ENCODE data around the gene CD6.

The CD6 gene

DNA sequence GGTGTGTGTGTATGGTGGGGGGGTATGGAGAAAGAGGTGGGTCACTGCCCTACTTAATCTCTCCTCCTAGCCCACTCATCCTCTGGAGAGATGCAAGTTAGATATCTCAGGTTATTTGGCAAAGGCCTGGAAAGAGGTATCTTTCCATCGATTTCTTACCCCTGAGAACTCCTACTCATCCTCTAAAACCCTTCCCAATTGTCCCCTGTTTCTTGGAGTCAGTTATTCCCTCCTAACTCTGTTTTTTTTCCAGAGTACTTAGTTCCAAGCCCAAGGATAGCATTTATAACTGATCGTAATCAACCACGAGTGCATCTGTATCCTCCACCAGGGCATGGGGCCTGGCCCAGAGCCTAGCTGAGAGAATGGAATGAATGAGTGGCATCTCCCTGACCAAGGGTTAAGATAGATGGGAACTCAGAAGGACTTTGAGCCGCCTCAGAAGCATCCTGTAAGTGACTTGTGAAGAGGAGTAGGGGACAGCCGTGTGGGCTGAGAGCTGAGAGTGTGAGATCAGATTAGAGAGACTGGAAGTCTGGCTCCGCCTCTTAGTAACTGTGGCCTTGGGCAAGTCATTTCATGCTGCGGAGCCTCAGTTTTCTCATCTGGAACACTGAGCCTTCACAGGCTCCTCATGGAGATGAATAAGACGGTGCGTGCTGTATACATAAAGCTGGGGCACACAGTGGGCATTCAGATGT lies 16.2 kb downstream of the CD6 start:
- DNase-seq: peak; percentile 61

DNA sequence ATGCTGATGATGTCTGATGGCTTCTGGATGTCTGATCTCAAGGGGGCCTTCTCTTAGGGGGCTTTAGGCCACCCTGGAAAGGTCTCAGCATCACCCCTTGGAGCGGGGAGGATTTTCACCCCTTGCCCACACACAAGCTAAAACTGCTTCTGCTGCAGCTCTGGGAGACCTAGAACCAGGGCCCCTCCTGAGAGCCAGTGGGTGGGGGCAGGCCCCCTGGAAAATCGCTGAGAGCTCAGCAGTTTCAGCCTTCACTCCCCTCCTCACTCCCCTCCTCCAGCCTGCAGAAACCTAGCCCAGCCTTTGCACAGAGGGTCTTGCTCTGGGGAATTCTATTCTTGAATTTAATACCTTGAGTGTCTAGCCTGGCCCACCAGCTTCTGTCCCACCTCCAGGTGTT lies 17.2 kb downstream of the CD6 start:
- DNase-seq: no peak

DNA sequence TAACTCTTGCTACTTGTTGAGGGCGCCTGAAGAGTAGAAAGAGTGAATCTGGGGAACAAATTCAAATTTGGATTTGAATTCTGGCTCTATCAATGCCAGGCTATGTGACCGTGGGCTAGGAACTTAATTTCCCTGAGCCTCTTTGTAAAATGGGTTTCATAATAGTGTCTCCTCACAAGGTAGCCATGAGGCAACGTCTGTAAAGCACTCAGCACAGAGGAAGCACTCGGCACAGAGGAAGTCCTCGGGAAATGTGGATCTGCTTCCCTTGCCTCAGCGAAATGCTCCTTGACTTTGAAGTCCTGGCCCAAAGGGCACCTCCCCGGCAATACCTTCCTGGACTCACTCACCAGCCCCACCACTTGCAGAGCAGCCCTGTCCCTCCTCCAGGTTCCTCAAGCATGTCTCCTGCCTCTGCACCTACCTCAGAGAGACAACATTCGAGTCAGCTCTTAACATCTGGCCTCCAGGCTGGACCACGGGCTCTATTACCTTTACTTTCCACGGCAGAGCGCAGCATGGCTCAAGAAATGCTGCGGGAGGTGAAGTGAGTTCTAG lies 17.7 kb downstream of the CD6 start:
- DNase-seq: no peak

DNA sequence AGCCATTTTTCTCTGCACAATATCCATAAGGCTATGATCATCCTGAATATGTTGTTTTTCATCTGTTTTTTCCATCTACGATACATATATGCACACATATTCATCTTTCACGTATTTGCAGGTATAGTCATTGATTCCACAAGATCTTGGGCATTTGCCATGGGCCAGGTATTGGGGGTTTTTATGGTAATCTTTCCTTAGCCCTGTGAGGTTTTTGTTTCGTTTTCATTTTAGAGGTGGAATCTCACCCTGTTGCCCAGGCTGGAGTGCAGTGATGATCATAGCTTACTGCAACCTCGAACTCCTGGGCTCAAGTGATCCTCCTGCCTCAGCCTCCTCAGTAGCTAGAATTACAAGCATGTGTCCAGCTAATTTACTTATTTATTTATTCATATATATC lies 20.0 kb downstream of the CD6 start:
- no peak for DNase-seq

DNA sequence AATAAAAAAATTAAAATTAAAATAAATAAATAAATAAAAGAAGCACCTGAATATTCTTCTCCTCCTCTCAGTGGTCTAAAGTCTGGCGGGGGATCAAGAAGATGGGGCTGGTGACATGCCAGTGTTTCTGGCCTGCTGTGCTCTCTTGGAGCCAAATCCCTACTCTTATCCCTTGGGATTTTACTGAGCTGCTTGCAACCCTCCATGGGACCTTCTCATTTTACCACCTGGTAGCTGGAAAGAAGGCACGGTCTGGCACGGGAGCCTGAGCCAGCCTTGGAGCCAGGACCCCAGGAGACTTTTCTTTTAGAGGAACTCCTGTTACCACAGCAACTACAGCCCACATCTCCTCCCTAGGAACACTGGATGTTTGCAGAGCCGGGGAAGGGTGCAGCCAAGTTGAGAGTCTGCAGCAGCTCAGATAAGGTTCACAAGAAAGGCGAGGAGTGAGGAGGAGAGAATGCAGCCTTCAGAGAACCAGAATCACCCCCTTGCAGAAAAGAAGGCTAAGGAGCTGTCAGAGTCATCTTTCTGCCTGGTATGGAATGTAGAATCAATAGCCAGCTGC lies 21.4 kb downstream of the CD6 start:
- DNase-seq: no peak

DNA sequence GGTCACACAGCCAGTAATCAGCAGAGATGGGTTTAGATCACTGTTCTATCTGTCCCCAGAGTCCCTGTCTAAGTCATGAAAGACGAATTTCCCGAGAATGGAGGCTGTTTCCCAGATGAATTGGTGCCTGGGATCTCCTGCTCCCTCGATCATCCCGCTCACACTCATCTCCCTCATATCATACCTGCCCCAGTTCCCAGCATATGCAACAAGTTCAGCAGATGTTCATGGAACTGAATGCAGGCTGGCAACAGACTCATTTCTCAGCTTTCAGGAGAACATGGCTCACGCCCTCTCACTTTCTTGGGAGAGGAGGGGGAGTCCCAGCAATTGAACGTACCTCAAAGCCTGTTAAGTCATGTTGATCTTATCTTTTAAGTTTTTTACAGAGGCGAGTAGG lies 22.1 kb downstream of the CD6 start:
- DNase-seq: peak; percentile 49

DNA sequence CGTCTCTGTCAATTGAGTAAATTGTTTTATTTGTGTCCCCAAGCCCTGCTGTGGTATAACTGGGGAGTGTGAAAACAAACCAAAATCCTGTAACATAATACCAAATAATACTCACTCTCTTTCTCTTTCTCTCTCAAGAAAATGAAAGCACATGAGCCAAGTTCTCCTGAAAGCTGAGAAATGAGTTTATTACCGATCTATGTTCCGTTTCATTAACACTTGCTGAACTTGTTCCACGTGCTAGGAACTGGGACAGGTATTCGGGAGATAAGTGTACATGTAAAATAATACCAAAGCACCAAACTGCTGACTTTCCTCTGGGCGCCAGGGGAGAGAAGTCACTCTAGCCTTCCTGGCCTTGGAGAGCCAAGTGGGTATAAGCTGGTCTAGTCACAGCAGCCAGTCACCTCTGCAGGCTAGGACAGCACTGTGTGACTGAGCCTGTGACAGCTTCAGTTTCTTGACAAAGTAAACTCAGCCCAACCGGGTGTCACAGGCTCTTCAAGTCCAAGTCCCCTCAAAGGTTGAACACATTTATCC lies 23.1 kb downstream of the CD6 start:
- no peak for DNase-seq

DNA sequence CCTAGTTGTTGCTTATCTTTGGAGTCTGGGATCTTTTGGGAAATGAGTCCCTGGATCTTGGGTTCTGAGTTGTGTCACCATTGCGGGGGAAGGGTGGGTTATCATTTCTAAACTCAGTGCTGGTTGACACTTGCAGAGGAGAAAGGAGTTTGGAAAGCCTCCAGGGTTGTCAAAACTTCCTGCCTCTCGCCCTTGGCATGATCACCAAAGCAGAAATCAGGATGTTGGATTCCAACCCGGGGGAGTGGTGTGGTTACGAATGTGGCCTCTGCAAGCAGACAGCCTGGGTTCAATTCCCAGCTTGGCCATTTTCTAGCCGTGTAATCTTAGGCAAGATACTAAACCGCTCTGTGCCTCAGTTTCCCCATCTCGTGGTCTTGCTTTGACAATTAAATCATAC lies 24.3 kb downstream of the CD6 start:
- DNase-seq: no peak

DNA sequence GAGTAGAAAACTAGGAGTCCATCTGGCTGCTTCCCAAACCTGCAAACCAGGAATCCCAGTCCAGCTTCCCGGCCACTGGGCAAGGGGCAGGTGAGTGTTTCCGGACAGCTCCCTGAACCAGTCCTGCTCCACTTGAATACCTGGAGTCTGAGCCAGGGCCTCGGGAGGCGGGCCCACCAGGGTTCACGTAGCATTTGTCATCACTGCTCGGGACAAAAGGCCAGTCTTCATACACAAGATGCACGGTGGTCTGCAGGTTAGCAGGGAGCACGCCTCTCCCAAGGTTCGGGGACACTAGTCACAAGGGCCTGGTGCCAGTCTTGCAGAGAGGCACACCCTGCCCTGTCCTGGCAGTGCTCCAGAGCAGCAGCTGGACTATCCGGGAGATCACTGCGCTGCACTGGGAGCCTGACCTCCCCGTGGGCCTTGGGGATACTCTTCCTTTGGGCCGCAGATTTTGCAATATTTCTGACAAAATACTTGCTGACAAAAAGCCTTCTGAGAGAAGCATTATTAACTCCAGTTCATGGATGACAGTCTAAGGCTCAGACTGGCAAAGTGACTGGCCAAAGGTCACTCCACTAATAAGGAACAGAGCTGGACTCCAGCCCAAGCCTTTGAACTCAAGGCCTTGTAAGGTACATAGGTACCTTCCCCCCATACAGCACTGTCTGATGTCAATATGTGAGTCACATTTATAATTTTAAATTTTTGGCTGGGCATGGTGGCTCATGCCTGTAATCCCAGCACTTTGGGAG lies 25.1 kb downstream of the CD6 start:
- no peak for DNase-seq

DNA sequence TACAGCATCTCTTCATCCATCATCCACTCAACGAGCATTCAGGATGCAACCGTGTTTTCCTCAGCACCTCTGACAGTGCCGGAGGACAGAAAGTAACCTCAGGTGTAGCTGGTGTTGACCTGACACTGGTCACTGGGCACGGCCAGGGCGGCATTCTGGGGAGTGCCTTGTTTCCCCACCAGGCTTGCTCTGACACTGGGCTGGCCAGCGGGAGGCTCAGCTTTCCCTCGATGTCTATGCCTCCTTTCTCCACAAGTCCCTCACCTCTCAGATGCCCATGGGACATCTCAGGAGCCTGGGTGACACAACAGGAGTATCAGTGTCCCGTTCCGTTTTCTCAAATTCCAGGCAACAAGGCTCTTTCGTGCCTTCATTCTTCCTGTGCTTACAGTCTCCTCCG lies 28.9 kb downstream of the CD6 start:
- no peak for DNase-seq

DNA sequence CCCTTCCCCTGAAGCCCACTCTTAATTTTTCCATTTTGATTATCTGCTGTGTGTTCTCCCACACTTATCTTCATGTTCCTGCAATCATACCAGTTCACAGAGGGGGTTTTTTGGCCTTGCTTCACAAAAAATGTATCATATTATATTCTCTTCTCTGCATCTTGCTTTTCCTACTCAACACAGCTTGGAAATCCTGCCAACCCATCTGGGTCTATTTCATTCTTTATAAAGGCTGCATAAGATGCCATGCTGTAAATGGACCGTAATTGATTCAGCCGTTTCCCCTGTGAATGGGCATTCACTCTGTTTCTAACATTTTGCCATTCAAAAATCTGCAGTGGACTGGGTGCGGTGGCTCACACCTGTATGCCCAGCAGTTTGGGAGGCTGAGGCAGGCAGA lies 30.5 kb downstream of the CD6 start:
- no peak for DNase-seq

DNA sequence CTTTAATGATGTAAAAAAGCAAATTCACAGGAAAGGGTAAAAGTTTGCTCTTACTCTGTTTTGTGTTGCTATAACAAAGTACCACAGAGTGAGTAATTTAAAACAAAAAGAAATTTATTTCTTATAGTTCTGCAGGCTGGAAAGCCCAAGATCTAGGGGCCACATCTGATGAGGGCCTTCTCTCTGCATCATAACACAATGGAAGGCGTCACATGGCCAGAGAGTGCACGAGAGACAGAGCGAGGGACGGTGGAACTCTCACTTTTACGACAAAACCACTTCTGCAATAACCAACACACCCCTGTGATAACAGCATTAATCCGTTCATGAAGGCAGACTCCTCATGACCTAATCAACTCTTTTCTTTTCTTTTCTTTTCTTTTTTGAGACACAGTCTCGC lies 31.1 kb downstream of the CD6 start:
- no peak for DNase-seq

DNA sequence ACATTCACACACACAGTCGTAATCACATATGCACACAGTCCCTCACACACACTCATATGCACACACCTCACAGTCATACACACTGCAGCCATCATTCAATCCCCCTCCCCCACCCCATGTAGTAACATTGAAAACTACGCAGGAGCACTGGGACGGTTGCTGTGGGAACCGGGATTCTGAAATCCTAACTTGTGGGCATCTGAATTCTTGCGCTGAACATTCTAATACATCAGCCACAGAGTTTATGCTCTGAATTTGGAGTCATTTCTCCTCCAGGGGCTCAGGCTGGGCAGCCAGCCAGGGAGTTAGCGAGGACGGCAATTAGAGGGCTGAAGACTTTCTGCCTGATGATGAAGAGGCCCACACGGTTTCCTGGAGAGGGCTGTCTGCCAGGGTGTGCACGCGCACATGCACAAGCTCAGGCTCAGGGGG lies 32.7 kb downstream of the CD6 start:
- DNase-seq: no peak

DNA sequence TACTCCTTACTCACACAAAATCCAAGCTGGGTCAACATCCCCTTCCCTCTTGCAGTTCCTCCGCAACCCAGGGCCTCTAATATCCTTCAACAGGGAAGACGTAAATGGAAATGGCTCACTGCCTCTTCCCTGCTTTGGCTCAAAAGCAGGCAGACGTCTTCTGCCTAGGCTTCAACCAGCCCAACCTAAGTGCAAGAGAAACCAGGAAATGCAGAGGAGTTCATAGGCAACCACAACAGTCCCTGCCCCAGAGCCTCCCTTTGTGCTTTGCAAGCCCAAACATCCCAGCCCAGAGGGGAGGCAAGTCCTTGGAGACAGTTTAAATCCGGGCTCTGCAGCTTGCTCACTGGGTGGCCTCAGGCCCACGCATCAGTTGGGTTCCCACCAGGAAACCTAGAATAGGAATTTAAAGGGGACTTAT lies 33.3 kb downstream of the CD6 start:
- DNase-seq: no peak

DNA sequence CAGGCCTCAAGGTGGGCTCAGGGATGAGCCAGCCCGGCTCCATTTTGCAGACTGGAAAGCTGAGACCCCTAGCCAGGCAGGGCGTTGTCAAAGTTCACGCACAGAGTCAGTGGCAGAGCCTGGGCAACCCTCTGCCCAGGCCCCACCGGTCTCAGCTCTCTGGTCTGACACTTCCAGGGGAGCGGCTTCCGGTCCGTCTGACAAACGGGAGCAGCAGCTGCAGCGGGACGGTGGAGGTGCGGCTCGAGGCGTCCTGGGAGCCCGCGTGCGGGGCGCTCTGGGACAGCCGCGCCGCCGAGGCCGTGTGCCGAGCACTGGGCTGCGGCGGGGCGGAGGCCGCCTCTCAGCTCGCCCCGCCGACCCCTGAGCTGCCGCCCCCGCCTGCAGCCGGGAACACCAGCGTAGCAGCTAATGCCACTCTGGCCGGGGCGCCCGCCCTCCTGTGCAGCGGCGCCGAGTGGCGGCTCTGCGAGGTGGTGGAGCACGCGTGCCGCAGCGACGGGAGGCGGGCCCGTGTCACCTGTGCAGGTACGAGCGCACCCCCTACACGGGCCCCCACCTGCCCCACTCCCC lies 36.0 kb downstream of the CD6 start:
- DNase-seq: no peak

DNA sequence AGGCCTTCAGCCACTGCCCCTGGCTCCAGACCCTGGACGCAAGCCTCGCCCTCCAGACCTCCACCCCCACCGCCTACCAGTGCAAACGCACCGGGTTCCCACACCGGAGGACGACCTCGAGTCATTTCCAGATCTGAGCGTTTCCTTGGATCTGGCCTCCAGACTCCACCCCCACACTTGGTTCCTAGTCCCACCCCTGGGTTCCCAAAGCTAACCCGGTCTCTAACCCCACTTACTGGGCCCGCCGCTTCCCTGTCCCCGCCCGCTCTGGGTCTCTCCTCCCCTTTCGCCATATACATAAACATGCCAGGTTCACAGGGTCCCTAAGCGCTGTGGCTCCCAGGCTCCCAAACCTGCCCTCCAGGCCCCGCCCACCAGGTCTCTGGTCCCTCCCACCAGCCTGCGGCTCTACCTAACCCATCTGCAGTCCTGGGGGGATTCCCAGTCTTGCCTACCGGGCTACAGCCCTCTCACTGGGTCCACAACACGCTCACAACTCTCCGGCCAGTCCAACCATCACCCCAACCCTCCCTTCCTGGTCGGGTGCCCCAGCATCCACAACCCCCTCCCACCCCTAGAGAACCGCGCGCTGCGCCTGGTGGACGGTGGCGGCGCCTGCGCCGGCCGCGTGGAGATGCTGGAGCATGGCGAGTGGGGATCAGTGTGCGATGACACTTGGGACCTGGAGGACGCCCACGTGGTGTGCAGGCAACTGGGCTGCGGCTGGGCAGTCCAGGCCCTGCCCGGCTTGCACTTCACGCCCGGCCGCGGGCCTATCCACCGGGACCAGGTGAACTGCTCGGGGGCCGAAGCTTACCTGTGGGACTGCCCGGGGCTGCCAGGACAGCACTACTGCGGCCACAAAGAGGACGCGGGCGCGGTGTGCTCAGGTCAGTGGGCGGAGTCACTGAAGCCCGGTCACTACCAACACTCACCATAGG lies 36.7 kb downstream of the CD6 start:
- DNase-seq: no peak

DNA sequence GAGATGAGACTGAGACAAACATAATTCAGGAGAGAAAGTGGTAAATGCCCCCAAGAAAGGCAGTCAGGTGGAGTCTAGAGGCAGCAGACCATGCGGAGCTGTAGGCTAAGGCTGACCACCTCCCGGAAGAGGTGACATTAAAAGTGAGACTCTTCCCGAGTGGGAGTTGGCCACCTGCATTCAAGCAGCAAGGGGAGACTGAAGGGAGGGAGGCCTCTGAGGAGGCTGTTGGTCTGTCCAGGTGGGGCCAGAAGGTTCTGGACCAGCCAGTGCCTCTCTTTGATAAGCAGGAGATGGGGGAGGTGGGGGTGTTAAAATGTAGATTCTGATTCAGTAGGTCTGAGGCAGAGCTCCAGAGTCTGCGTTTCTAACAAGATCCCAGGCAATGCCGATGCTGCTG lies 37.5 kb downstream of the CD6 start:
- DNase-seq: no peak

DNA sequence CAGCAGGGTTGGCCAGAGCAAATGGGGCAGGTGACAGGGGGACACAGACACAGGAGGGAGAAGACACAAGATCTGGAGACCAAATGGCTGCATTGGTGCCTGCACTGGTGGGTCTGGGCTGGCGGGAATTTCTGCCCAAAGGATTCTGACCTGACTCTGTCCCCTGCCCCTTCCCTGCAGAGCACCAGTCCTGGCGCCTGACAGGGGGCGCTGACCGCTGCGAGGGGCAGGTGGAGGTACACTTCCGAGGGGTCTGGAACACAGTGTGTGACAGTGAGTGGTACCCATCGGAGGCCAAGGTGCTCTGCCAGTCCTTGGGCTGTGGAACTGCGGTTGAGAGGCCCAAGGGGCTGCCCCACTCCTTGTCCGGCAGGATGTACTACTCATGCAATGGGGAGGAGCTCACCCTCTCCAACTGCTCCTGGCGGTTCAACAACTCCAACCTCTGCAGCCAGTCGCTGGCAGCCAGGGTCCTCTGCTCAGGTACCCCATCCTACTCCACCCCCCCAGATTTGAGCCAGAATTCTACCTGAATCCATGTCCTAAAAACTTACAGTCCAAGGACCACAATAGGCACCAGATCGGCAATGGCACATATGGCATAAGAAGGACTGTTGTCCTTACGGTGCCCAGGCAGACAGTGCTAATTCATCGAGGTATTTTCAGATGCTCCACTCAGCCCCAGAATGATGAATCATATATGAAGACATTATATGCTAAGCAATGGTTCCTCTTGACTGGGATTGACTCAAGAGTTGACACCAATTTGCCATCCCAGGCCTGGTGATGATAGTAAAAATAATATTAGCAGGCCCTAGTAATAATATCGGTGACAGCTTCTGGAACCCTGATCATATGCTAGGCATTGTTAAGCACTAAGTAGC lies 38.2 kb downstream of the CD6 start:
- no peak for DNase-seq

DNA sequence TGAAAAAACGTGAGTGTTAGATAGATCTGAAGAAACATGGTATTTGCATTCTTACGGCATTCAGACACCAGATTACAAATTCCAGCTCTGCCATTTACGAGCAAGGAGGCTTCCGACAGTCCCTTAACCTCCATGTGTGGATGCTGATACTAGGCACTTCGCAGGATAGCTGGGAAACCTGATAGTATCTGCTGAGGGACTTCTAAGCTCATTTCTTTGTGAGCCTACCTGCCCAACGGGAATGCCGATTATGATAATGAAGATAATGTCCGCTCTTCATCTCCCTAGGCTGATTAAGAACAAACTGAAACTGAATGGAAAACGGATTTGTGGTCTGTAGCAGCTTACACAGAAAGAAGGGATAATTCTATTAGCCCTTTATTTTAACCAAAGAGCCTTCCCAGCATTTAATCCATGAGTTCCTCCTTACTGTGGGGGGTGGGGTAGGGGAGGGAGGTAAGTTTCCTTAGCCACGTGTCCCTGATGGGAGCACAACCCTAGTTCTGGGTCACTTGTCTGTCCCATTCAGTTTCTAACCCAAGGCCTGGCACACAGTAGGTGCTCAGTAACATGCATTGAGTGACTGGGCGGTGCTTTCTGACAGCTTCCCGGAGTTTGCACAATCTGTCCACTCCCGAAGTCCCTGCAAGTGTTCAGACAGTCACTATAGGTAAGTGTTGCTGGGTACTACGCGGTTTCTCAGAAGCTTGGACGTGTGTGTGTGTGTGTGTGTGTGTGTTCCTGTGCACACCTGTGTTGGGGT lies 39.2 kb downstream of the CD6 start:
- DNase-seq: no peak

DNA sequence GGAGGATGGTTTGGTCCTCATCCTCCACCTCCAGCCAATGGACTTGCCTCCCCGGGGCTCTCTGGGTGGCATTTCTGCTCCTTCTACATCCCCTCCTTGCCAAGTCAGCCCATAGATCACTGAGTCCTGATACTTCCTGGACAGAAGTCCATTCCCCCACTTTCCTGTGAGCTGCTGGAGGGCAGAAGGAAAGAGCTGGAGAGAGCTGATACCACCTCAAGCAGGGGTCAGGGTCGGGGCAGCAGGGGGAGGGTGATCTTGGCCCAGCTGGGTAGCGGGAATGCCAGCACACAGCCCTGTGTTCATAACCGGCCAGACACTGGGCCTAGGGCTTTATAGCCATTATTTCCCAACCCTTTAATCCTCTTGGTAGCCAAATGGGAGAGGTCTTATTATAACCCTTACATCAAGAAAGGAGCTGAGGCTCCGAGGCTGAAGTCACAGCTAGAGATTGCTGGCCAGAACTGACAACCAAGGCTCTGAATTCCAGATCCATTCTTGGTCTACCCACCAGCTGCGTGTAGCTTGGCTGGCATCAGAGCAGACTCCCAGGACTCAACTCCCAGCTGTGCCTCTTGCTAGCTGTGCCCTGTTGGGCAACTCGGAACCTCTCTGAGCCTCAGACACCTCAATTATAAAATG lies 39.9 kb downstream of the CD6 start:
- DNase-seq: no peak

Data from activated naive CD4-positive, alpha-beta T cell treated with anti-CD3 and anti-CD28 coated beads, Interleukin-2, amount 50 U/mL, for 16 hours (primary cell).